K562 (cell line): Measurements from ENCODE around the gene ZNF407.

Experiments used
- BRD4 ChIP-seq: fragments of 200-600 bp; sonication (generic); IDR thresholded peaks from 2 replicates; pipeline ENCODE4 v1.6.1; 2017; ENCODE audit warnings: inconsistent platforms
- EZH2 ChIP-seq: IDR thresholded peaks from 2 replicates; pipeline ENCODE4 v1.6.1; 2012; ENCODE audit warnings: low read depth, mild to moderate bottlenecking, inconsistent platforms, low read length, borderline replicate concordance
- GABPA ChIP-seq: fragments of 200-800 bp; sonication (Bioruptor generic); conservative IDR thresholded peaks from 2 replicates; pipeline ENCODE4 v1.6.1; 2016; ENCODE audit warnings: low read depth, missing genetic modification characterization, missing compliant biosample characterization
- HIVEP1 ChIP-seq: fragments of 250-450 bp; sonication (Bioruptor Pico); IDR thresholded peaks from 2 replicates; pipeline ENCODE4 v1.4.0; 2020; ENCODE audit warnings: mild to moderate bottlenecking
- RBFOX2 ChIP-seq: fragments of 200-400 bp; formaldehyde crosslinking; IDR thresholded peaks from 2 replicates; pipeline ENCODE4 v1.6.1; 2017; ENCODE audit warnings: low read depth, mild to moderate bottlenecking, low read length, moderate library complexity
- ZNF174 ChIP-seq: fragments of 250-450 bp; sonication (Bioruptor Pico); IDR thresholded peaks from 2 replicates; pipeline ENCODE4 v1.4.0; 2020; ENCODE audit warnings: mild to moderate bottlenecking
- ZNF224 ChIP-seq: sonication (generic); formaldehyde crosslinking; IDR thresholded peaks from 2 replicates; pipeline ENCODE4 v1.8.0; 2022; ENCODE audit warnings: mild to moderate bottlenecking, missing genetic modification reagents
- ZNF699 ChIP-seq: fragments of 250-450 bp; sonication (Bioruptor Pico); IDR thresholded peaks from 2 replicates; pipeline ENCODE4 v1.8.0; 2021; ENCODE audit warnings: mild to moderate bottlenecking, moderate library complexity; ENCODE audit not compliant: insufficient replicate concordance
- TF ChIP-seq, protein P1 (sequence below), 3 experiments: IDR thresholded peaks in 2 of 3; conservative IDR thresholded peaks in 1 of 3; 2 replicates each; pipeline ENCODE4 v1.5.1; 2011 to 2012; ENCODE audit warnings: low read length in 3 of 3, mild to moderate bottlenecking in 3 of 3, control low read depth in 2 of 3, improper control_type of control experiment in 1 of 3, inconsistent platforms in 1 of 3, low read depth in 1 of 3, mixed read lengths in 1 of 3, moderate library complexity in 1 of 3; ENCODE audit not compliant: insufficient read depth in 2 of 3
- TF ChIP-seq, protein P2 (sequence below): fragments of 450-650 bp; IDR thresholded peaks from 2 replicates; pipeline ENCODE4 v1.6.1; 2018; ENCODE audit not compliant: partially characterized antibody
- TF ChIP-seq, protein P3 (sequence below): fragments of 450-650 bp; formaldehyde crosslinking; IDR thresholded peaks from 2 replicates; pipeline ENCODE4 v1.4.0; 2022; ENCODE audit warnings: missing genetic modification characterization
- TF ChIP-seq, protein P4 (sequence below): sonication (generic); formaldehyde crosslinking; IDR thresholded peaks from 2 replicates; pipeline ENCODE4 v1.8.1; 2022; ENCODE audit warnings: missing genetic modification reagents
- TF ChIP-seq, protein P5 (sequence below): fragments of 450-650 bp; IDR thresholded peaks from 2 replicates; pipeline ENCODE4 v1.6.1; 2017; ENCODE audit warnings: antibody characterized with exemption, mild to moderate bottlenecking

DNA sequence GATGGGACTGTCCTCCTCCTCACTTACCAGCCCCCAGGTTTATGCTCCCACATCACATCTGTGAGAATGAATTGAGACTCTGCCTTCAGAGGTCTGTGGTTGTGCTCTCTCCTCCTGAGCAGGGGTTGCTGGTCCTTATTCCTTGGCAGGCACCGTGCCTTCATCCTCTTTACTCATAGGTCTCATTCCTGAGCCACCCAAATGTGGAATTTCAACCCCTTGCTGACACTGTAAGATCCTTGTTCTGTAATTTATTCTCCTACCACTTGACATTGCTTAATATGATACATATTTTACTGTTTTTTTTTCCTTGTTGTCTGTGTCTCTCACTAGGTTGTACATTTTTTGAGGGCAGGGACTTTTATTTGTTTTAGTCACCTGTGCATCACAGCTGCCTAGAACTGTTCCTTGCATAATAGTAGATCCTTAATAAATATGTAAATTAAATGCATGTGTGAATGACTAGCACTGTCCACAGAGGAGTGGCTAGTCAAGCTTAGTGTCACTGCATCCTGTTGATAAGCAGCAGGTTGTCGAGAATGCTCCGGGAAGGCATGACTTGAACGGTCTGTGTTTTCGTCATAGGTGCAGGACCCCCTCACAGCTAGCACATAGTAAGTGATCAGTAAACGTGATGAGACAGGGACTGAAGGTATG, 180.6 kb downstream of the ZNF407 start:
- no peak for TF ChIP-seq GABPA (tag)
- no peak for TF ChIP-seq BRD4
- TF ChIP-seq ZNF699 (CRISPR knock-in tag): no peak
- TF ChIP-seq ZNF224 (CRISPR knock-in tag): no peak
- TF ChIP-seq, protein P1, sequence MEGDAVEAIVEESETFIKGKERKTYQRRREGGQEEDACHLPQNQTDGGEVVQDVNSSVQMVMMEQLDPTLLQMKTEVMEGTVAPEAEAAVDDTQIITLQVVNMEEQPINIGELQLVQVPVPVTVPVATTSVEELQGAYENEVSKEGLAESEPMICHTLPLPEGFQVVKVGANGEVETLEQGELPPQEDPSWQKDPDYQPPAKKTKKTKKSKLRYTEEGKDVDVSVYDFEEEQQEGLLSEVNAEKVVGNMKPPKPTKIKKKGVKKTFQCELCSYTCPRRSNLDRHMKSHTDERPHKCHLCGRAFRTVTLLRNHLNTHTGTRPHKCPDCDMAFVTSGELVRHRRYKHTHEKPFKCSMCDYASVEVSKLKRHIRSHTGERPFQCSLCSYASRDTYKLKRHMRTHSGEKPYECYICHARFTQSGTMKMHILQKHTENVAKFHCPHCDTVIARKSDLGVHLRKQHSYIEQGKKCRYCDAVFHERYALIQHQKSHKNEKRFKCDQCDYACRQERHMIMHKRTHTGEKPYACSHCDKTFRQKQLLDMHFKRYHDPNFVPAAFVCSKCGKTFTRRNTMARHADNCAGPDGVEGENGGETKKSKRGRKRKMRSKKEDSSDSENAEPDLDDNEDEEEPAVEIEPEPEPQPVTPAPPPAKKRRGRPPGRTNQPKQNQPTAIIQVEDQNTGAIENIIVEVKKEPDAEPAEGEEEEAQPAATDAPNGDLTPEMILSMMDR (IDR thresholded peaks at IDR 0.05 in 2 of 3, conservative IDR thresholded peaks at IDR 0.05 in 1 of 3; ENCODE audit: insufficient read depth in 2 of 3, low read depth in 1 of 3, low read length in 3 of 3): no peak
- no peak for TF ChIP-seq ZNF174
- no peak for TF ChIP-seq EZH2
- TF ChIP-seq HIVEP1: no peak
- TF ChIP-seq, protein P2, sequence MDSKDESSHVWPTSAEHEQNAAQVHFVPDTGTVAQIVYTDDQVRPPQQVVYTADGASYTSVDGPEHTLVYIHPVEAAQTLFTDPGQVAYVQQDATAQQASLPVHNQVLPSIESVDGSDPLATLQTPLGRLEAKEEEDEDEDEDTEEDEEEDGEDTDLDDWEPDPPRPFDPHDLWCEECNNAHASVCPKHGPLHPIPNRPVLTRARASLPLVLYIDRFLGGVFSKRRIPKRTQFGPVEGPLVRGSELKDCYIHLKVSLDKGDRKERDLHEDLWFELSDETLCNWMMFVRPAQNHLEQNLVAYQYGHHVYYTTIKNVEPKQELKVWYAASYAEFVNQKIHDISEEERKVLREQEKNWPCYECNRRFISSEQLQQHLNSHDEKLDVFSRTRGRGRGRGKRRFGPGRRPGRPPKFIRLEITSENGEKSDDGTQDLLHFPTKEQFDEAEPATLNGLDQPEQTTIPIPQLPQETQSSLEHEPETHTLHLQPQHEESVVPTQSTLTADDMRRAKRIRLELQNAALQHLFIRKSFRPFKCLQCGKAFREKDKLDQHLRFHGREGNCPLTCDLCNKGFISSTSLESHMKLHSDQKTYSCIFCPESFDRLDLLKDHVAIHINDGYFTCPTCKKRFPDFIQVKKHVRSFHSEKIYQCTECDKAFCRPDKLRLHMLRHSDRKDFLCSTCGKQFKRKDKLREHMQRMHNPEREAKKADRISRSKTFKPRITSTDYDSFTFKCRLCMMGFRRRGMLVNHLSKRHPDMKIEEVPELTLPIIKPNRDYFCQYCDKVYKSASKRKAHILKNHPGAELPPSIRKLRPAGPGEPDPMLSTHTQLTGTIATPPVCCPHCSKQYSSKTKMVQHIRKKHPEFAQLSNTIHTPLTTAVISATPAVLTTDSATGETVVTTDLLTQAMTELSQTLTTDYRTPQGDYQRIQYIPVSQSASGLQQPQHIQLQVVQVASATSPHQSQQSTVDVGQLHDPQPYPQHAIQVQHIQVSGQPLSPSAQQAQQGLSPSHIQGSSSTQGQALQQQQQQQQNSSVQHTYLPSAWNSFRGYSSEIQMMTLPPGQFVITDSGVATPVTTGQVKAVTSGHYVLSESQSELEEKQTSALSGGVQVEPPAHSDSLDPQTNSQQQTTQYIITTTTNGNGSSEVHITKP: no peak
- no peak for TF ChIP-seq RBFOX2
- TF ChIP-seq, protein P3, sequence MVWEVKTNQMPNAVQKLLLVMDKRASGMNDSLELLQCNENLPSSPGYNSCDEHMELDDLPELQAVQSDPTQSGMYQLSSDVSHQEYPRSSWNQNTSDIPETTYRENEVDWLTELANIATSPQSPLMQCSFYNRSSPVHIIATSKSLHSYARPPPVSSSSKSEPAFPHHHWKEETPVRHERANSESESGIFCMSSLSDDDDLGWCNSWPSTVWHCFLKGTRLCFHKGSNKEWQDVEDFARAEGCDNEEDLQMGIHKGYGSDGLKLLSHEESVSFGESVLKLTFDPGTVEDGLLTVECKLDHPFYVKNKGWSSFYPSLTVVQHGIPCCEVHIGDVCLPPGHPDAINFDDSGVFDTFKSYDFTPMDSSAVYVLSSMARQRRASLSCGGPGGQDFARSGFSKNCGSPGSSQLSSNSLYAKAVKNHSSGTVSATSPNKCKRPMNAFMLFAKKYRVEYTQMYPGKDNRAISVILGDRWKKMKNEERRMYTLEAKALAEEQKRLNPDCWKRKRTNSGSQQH: no peak
- TF ChIP-seq, protein P4, sequence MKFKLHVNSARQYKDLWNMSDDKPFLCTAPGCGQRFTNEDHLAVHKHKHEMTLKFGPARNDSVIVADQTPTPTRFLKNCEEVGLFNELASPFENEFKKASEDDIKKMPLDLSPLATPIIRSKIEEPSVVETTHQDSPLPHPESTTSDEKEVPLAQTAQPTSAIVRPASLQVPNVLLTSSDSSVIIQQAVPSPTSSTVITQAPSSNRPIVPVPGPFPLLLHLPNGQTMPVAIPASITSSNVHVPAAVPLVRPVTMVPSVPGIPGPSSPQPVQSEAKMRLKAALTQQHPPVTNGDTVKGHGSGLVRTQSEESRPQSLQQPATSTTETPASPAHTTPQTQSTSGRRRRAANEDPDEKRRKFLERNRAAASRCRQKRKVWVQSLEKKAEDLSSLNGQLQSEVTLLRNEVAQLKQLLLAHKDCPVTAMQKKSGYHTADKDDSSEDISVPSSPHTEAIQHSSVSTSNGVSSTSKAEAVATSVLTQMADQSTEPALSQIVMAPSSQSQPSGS: no peak
- TF ChIP-seq, protein P5, sequence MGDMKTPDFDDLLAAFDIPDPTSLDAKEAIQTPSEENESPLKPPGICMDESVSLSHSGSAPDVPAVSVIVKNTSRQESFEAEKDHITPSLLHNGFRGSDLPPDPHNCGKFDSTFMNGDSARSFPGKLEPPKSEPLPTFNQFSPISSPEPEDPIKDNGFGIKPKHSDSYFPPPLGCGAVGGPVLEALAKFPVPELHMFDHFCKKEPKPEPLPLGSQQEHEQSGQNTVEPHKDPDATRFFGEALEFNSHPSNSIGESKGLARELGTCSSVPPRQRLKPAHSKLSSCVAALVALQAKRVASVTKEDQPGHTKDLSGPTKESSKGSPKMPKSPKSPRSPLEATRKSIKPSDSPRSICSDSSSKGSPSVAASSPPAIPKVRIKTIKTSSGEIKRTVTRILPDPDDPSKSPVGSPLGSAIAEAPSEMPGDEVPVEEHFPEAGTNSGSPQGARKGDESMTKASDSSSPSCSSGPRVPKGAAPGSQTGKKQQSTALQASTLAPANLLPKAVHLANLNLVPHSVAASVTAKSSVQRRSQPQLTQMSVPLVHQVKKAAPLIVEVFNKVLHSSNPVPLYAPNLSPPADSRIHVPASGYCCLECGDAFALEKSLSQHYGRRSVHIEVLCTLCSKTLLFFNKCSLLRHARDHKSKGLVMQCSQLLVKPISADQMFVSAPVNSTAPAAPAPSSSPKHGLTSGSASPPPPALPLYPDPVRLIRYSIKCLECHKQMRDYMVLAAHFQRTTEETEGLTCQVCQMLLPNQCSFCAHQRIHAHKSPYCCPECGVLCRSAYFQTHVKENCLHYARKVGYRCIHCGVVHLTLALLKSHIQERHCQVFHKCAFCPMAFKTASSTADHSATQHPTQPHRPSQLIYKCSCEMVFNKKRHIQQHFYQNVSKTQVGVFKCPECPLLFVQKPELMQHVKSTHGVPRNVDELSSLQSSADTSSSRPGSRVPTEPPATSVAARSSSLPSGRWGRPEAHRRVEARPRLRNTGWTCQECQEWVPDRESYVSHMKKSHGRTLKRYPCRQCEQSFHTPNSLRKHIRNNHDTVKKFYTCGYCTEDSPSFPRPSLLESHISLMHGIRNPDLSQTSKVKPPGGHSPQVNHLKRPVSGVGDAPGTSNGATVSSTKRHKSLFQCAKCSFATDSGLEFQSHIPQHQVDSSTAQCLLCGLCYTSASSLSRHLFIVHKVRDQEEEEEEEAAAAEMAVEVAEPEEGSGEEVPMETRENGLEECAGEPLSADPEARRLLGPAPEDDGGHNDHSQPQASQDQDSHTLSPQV: no peak
